GM12801 (cell line): Measurements from ENCODE around the gene RIPPLY3.

Experiments
- CTCF ChIP-seq: IDR thresholded peaks from one replicate; pipeline ENCODE4 v1.5.1; 2011; ENCODE audit warnings: control low read depth; ENCODE audit not compliant: insufficient read length; ENCODE audit errors: extremely low read depth

RIPPLY3 gene

GRCh38 chr21:36965720-36966065 lies 40.8 kb upstream of the RIPPLY3 start:
- no peak for TF ChIP-seq CTCF

DNA sequence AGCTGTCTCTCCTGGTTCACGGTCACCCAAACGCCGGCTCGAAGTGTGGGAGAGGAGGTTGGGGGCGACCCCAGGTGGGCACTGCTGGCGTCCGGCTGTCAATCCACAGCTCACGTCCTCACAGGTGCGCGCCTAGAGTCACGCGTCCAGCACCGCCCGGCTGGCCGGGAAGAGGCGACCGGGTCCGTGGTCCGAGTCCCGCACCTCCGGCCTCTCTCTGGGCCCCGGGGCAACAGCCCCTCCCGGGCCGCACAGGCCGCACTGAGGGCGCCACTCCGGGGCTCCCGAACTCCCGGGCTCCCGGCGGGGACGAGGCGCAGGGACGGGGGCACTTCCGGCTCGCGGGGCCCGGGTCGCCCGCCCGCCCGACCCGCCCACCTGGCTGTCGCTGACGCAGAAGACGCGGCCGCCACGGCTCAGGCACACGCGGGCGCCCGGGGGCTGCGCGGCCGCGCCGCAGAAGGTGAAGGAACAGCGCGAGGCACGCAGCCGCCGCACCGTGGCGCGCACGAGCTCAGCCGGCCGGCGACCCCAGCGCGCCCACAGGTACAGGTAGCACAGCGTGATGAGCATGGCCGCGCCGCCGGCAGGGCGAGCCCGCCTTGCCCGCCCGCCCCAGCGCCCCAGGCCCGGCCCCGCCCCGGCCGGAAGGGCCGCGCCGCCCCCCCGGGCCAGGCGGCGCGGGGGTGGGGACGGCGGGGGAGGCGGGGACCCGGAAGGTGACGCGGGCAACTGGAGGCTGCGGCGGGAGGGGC lies 40.3 kb upstream of the RIPPLY3 start, which contains the start of gene HLCS:
TSS of gene HLCS (minus strand) at position 604 of the 755 bp plus-strand sequence. CDS start at position 573, 31 bp downstream.
- no peak for TF ChIP-seq CTCF

GRCh38 chr21:36966821-36967768 lies 39.4 kb upstream of the RIPPLY3 start:
- TF ChIP-seq CTCF: no peak

- TF ChIP-seq CTCF: no peak
These were observed 38.1 kb upstream of the RIPPLY3 start for GRCh38 chr21:36968414-36968813.

DNA sequence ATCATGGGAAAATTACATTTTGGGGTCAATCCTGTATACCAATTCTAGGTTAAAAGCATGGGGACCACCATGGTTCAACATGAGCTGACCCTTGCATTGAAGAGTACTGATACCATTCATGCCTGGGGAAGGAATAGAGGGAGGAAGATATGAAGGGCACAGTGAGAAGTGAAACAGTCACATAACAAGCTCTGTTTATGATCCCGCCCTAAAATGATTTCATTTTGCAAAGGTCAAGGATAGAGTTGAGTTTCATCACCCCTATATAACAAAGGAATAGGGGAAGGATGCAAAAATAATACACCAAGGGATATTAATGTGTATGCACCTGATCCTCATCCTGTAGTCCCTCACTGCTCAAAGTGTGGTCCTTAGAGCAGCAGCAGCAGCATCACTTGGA lies 37.5 kb upstream of the RIPPLY3 start:
- no peak for TF ChIP-seq CTCF

DNA sequence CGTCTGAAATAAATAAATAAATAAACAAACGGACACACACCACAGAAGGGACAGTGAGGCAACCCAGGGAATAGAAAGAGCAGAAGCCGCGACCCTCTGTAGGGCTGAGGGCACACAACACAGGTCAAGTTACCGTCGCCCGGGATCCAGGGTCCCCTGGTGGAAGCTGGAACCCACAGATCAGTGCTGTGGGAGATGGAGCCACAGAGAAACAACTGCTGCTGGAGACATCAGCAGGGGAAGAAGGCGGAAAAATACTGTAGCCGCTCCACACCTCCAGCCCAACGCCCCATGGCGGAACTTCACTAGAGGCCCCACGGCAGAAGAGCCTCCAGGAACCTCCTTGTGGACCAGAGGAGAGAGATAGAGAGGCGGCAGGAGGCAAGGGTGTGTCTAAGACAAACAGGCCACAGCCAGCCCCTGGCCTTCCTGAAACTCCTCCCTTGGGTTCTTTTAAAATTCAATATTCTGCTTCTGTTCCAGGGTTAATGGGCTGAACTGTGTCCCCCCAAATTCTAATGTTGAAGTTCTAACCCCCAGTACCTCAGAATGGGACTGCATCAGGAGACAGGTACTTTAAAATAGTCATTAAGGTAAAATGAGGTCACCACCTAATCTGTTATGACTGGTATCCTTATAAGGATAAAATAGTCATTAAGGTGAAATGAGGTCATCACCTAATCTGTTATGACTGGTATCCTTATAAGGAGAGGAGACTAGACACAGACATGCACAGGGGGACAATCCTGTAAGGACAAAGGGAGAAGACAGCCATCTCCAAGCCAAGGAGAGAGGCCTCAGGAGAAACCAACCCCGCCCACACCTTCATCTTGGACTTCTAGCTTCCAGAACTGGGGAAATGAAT lies 32.3 kb upstream of the RIPPLY3 start:
- TF ChIP-seq CTCF: no peak

DNA sequence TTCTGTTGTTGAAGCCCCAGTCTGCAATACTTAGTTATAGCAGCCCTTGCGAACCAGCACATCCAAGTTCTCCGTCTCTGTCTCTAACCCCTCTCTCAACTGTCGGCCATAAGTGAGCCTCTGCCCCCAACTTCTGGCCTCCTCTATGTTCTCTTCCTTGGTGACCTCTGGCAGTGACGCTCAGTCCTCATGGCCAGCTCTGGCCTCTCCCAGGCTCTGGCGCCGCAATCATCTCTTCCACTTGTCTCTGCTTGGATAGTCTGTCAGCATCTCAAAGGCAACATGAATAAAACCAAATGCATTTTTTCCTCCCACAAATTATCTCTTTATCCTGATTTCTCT lies 31.7 kb upstream of the RIPPLY3 start:
- TF ChIP-seq CTCF: no peak
